NCI-H526 treated with DMSO at 0.1 percent for 48 hours (cell line): Measurements from ENCODE around the gene WNK2.

Experiments
- DNase-seq: peaks from one replicate; lab custom pipeline; 2025; lab: John Stamatoyannopoulos, UW

Gene WNK2

DNA sequence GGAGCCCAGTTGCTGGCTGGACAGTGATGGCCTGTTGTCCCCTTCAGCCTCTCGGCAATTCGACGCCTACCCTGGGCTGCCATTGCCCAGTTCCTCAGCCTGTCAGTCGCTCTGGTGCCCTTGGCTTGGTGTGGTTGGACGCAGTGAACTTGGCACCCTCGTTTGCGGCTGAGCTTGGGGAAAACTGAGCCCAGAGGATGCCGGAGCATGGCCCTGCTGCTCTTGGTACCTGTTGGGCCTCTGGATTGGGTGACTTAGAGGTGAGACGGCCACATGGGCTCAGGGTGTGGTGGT, 16.5 kb downstream of the WNK2 start:
- DNase-seq, result no peak

DNA sequence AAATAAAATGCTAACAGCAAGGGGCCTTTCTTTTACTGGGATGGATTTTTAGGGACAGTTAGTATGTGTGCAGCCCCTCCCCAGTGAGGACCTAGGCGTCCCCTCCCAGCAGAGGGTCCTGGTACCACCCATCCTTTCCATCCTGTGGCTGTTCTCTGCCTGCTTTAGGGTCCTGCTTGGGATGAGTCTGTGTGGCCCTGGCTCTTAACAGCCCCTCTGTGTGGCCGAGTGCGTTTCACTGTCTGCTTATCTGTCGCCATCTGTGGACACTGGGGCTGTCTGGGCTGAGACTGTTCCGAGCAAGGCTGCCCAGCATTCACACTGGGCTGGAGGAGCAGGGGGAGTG, 17.0 kb downstream of the WNK2 start:
- no peak for DNase-seq

DNA sequence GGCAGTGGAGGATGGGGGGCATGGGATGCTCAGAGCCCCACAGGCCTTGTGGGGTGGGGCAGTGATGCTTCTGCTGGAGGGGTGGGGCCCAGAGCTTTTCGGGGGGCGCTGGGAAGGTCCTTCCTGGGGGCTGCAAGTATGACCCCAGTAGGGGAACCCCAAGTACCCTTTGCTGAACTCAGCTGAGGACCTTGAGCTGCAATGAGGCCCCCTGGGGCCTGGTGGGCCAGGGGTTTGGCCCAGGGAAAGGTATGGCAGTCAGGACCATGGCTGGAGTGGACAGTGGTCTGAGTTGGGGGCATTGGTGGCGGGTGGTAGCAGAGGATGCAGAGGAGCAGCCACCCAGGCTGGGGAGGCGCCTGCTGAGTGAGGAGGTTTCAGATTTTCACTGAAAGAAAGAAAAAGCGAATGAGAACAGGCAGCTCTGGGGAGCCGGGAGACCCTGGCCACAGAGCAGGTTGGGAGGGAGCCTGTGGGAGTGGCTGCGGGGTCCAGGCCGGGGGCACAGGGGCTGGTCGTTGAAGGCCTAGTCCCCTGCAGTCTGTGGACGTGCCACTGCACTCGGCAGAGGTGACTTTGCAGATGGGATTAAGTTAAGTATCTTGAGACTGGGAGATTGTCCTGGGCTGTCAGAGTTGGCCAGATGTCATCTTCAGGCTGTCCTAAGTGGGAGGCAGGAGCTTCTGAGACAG, 19.2 kb downstream of the WNK2 start:
- DNase-seq, result no peak

DNA sequence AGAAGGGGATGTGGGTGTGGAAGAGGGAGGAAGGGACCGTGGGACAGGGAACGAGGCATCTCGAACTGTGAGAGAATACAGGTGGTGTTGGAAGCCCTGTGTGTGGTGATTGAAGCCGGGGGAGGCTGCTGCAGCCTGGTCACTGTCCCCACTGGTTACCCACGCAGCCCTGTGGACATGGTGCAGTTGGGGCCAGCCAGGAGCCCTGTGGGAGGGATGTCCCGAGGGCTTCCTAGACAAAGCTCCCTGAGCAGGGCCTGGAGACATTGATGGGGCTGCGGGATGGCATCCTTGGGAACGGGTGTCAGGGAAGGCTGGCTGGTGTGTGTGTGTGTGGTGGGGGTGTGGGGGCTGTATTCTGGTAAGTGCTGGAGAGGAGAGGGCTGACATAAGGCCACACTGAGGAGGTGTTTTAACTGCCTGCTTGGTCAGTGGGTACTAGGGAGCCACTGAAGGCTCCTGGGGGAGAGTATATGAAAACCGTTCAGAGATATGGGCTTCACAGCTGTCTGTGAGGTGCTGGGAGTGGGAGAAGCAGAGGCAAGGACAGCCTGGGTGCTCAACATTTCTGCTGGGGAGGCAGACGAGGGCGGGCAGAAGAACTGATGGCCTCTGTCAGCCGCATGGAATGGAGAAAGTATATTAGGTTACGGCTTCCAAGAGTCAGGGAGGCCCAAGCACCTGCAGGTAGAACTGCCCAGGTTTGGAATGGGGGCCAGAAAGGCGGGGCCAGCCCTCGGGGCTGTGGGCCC, 20.0 kb downstream of the WNK2 start:
- DNase-seq, result no peak

DNA sequence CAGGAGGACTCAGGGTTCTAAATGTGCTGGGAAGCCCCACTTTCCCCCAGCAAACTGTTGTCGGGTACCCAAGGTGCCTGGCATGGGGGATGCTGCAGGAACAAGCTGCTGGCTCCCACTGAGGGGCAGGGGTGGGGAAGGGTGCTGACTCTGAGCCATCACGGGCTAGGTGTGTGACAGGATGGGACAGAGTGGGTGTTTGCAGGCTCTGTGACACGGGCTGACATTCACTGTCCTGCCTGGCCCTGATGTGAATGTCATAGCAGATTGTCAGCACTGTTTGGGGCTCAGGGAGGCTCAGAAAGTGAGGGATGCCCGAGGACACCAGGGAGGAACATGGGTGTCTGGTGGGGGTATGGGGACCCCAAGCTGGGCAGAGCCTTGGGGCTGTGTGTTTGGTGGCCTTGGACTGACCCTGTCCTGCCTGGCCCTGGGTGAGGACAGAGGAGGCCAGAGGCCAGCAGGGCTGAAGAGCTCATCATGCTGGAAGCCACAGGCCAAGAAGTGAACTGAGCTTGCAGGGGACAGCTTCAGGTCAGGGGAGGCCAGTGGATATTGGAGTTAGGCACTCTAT, 20.6 kb downstream of the WNK2 start:
- no peak for DNase-seq

DNA sequence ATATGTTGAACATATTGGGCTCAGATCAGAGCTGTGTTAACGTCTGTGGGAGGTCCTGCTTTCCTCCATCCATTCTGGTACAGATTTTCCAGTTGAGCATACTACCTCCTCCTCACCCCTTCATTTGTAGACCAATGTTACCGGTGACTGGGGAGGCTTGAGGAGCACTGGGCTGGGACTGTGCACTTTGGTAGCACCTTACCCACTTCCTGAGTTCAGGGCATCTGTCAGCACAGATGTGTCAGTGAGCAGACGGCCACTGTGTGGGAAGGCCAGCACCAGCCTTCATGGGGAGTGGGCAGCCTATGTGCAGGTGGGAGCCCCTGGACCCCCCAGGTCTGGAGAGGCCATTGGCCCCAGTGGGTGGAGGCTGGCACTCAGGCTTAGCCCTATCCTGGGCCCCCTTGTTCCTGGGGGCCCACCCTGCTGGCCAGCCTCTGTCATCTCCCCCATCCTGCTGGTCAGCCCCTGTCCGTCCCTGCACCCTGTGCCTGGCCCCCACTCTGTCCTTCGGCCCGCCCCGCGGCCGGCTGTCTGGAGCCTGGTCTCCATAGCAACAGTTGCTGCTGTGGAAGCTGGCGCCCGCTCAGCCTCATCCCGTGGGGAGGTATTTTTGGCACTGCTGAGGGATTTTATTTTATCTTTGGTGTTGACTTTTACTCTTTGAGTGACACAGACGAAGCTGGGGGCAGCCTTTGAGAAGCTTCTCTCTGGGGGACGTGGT, 21.3 kb downstream of the WNK2 start:
- DNase-seq, result no peak

DNA sequence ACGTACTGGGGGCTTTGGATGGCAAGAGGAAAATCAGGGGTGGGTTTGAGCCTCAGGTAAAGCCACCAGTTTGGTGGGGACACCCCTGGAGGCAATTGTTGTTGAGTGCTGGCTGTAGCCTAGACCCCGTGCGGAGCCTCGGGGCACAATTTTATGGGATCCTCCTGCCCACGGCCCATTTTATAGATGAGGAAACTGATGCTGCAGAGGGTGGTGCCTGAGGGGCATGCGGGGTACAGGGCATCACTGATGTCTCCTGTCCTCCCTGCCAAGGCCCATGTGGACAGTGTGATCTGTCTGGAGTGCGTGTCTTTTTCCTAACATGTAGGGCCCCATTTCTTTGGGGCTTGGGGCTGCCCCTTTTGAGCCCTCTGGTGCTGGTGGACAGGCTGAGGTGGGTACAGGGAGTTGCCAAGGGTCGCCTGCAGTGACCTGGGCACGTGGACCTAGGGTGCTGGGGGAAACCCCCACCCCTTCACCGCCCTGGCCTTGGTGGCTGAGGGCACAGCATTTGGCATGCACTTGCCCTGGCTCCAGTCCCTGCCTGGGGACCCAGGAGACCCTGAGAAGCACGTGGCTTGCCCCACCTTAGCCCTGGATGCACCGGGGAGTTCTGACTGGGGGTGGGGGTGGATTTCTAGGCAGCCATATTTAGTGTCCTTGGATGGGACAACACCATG, 22.1 kb downstream of the WNK2 start:
- no peak for DNase-seq

DNA sequence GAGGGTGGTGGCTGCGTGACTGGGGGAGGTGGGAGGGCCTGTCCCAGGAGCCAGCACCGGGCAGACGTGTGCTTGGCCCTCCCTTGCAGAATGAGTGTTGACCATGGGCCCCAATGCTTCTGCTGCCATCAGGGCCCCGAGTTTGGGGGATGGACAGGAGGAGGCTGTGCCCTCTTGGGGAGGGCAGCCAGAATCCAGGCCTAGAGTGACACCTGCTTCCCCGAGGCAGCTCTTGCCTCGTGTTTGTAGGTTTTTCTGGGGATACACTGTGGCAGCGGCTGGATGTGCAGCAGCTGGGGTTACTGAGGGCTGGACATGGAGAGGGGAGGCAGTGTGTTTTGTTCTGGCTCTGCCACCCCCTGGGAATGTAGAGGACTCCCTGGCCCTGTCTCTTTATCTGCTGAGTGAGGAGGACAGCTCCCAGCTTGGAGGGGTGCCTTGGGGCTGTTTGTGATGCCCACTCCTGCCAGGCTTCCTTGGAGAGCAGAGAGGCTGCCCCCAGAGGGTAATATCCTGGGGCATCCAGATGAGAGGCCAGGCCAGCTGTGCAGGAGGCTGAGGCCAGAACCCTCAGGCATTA, 22.7 kb downstream of the WNK2 start:
- DNase-seq, result no peak

DNA sequence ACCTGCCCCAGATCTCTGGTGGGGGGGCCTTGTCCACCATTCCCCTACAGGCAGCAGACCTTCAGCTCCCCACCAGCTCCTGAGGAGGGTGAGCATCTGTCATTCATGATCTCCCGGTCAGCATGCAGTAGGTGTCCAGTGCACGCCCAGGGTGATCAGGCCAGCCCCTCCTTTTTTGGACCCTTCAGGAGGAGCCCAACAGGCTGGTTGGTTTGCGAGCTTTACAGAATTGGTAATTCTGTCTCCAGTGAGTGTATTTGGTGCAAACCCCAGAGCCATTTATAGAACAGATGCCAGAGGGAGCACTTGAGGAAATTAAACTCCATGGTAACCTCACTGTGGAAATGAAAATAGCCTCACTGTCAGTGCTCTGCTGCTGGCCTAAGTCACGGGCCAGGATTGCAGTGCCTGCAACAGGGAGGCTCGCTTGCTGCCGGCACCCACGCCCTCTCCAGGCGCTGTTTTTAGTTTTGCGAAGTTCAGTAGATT, 23.4 kb downstream of the WNK2 start:
- no peak for DNase-seq

DNA sequence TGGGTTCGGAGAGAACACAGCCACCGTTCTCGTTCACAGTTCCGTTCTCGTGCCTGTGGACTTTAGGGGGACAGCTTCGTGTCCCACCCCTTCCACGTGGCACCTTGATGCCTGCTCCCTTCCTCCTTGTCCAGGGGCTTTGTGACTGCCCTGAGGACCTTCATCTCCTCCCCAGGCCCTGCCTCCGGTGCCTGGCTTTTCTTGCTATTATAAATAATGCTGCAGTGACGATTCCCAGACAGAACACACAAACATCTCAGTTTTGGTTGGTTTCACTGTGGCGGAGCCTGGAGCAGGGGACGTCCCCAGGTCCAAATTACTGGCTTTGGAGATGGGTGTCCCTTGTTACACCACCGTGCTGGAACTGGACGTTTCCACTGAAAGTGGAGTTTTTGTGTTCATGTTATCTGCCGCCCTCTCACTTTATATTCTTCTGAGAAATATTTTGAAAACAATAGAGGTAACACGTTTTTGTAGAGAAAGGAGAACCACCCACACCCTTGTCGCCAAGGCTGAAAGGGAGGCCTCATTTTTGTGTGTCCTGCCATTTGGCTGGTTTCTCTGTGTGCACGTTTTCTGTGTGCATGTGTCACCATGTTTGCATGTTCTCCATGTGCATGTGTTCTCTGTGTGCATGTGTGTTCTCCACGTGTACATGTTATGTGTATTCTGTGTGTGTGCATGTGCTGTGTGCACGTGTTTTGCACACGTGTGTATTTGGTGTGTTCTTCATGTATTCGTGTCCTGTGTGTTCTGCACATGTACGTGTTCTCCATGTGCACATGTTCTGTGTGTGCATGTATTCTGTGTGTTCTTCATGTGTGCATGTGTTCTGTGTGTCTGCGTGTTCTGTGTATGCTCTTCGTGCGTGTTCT, 24.2 kb downstream of the WNK2 start:
- no peak for DNase-seq

DNA sequence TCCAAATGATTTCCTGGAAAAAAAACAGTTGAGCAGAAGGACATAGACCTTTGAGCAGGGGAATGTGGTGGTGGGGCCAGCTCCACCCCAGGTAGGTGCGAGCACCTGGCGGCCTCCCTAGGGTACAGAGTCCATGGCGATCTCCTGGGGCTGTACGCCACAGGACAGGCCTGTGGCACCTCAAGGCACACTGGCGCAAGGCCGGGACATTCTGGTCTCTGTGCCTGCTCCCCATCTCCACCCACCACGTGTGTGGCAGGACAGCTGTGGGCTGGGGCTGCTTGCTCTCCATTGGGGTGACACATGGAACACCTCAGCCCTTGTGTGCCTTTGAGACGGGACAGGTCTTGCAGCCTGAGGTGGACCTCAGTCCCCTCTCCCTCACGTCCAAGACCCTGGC, 25.2 kb downstream of the WNK2 start:
- no peak for DNase-seq

DNA sequence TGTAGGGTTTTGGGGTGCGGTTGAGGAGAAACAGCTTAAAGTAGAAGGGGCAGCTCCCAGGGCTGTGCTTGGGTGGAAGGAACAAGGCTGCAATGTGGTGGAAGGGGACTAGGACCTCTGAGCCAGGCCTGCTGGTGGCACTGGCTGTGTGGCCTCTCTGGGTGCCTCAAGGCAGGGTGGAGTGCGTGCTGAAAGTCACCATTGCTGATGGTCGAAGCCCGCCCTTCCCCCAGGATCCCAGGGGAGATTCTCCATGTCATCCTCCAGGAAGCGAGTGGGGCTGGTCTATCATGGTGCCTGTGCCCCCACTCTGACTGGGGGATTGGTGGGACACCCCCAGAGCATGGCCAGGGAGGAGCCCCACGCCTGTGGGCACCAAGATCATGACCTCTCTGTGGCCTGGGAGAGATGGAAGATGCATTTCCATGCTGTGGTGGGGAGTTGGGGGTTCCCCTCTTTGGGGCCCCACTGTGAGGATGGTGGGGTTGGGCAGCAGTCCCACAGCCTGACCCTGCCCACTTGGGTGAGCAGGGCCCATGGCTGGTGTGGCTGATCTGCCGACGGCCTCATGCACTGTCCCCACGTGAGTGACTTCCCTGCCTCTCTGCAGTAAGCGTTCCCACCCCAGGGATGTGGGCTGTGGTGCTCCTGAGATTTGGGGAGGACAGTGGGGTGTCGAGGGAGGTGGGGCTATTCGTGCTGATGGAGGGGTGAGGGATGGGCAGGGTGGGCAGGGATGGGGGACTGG, 25.8 kb downstream of the WNK2 start:
- no peak for DNase-seq

DNA sequence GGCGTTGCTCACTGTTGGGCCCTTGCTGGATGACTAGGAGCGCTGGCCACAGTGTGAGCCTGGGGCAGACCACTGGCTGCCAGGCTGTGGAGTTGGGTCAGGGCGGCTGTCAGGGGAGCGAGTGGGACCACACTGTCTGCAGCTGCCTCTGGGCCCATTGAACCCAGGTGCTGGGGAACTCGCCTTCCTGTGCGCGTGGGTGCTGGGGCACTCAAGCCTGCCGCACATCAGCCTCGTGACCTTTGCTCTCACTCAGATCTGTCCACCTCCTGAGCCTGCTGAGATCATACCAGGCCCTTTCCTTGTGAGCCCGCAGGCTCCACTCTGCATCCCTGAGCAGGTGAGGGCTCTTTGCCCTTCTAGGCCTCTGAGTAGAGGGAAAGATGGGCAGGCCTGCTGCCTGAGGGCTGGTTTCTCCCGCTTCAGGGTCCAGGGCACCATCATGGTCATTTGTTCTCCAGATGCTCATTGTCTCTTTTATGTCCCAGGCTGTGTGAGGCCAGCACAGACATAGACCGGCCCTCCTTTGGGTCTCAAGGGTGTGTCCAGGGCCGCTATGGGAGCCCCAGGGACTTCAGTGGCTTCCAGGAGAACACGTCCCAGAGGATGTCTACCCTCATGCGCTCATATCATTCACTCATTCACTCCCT, 26.5 kb downstream of the WNK2 start:
- no peak for DNase-seq

DNA sequence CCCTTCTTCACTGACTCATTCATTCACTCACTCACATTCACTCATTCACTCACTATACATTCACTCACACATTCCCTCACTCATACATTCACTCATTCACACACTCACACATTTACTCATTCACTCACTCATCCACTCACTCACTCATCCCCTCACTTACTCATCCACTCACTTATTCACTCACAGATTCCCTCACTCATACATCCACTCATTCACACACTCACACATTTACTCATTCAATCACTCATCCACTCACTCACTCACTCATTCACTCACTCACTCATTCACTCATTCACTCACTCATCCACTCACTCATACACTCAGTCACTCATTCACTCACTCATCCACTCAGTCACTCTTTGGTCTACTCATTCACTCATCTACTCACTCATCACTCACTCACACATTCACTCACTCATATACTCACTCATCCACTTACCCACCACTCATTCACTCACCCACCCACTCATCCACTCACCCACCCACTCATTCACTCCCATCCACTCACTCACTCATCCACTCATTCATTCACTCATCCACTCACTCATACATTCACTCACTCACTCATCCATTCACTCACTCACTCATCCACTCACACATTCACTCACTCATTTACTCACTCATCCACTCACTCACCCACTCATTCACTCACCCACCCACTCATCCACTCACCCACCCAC, 27.2 kb downstream of the WNK2 start:
- no peak for DNase-seq

DNA sequence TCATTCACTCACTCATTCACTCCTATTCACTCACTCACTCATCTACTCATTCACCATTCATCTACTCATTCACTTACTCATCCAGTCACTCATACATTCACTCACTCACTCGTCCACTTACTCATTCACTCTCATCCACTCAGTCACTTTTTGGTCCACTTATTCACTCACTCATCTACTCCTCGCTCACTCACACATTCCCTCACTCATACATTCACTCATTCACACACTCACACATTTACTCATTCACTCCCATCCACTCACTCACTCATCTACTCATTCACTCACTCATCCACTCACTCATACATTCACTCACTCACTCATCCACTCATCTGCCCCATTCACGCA, 27.7 kb downstream of the WNK2 start:
- DNase-seq, result no peak

DNA sequence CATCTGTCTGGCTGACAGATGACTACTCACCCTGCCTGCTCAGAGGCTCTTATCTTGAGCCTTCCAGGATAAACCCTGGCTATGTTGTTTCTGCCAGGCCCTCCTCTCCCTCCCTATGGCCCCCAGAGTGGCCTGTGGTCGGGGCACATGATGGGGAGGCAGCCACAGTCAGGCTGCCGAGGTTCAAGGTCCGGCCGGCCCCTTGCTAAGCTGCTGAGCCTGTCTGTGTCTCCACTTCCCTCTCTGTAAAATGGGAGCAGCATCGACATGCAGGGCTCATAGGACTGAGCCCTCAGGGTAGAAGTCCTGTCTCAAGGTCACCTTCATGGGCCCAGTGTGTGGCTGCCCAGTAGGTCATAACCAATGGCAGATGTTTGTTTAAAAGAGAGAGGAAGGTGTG, 28.5 kb downstream of the WNK2 start:
- DNase-seq, result no peak

DNA sequence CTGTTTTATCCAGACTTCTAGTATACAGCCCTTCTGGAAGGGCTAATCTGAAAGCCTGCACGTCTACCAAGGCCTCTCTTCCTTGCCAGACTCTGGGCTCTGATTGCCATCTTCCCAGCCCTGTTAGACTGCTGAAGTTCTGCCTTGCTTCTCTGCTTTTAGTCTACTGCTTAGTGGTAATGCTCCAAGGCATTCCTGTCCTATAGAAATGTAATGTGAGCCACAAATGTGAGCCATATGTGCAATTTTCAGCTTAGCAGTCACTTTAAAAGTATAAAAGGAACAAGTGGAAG, 32.1 kb downstream of the WNK2 start:
- no peak for DNase-seq

DNA sequence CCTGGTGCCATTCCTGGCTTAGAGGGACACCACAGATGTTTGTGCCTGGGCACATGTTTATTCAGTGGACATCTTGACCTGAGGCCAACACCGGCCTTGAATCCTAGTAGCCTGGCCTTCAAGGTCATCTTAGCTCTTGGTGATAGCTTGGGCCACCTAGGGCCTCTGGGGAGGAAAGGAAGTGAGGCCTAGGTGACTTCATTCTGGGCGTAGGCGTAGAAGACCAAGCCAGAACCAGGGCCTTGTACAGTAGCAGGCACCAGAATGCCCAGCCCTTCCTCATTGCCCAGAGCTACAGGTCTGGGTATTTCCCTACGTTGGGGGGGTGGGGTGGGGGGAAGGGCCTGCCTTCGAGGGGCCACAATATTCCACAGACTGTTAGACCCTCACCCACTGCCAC, 33.8 kb downstream of the WNK2 start:
- DNase-seq, result no peak

DNA sequence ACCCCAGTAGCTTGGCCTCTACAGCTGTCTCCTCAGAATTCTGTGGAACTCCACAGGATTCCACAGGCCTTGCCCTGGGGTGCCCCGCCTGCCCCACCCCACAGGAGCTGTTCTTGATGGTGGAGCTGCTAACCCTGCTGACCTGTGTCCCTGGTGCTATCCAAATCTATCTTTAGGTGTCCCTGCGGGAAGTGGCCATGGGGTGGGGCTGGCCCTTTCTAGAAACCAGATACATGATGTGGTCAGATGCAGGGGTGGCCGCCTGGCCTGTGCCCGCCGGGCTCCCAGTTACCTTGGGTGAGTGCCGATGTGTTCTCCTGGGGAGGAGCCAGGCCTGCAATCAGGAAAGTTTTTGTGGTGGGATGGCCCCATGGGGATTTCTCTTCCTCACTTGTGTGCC, 34.2 kb downstream of the WNK2 start:
- DNase-seq, result no peak
